ENCODE data around the gene MPPE1. TPM values are rescaled to one million over a fixed set of nuclear protein-coding genes. Genes with fewer than 3 reads are reported as not detected.

MPPE1 gene
- total RNA-seq, 1 experiment from 2014 or later: 18.0 TPM

- in situ Hi-C loops (cut with HindIII; ENCODE audit: low pct_unique_long_range_greater_than_20kb, low sequenced_read_pairs): no loop called here
- no peak for DNase-seq (ENCODE audit: low read depth)
Observed at GRCh38 chr18:11889284-11889683, 18.8 kb downstream of the MPPE1 start.

GRCh38 chr18:11888726-11889125, 19.4 kb downstream of the MPPE1 start:
- in situ Hi-C loops (cut with HindIII; ENCODE audit: low pct_unique_long_range_greater_than_20kb, low sequenced_read_pairs): no loop called here
- no peak for DNase-seq (ENCODE audit: low read depth)

- peak; percentile 61 for DNase-seq (ENCODE audit: low read depth)
- in situ Hi-C loops (cut with HindIII; ENCODE audit: low pct_unique_long_range_greater_than_20kb, low sequenced_read_pairs): no loop called here
Observed at GRCh38 chr18:11887328-11888128, 20.6 kb downstream of the MPPE1 start.

GRCh38 chr18:11886577-11887110, 21.5 kb downstream of the MPPE1 start:
- in situ Hi-C loops (cut with HindIII; ENCODE audit: low pct_unique_long_range_greater_than_20kb, low sequenced_read_pairs): no loop called here
- no peak for DNase-seq (ENCODE audit: low read depth)

GRCh38 chr18:11885278-11885947, 22.7 kb downstream of the MPPE1 start:
- no peak for DNase-seq (ENCODE audit: low read depth)

GRCh38 chr18:11884396-11885030, 23.6 kb downstream of the MPPE1 start:
- in situ Hi-C loops (cut with HindIII; ENCODE audit: low pct_unique_long_range_greater_than_20kb, low sequenced_read_pairs): no loop called here
- no peak for DNase-seq (ENCODE audit: low read depth)

More at GRCh38 chr18:11885278-11885947, 22.7 kb downstream of the MPPE1 start:
- in situ Hi-C loops (cut with HindIII; ENCODE audit: low pct_unique_long_range_greater_than_20kb, low sequenced_read_pairs): no loop called here

DNA sequence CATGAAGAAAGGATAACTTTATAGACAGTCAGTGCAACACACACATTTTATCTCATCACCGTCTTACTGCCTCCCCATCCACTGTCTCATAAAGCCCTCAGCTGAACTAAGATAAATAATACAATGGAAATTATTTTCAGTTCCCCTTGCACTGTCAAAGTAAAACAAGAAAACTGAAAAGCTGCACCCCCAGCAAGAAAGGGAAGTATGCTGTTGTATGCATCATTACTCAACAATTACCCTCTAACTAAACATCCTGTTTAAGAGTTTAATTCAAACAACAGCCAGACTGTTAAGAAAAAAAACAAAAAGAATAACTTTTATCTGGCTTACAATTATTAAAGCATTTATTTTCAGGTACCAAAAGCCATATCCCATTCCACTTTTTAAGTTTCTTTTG, 25.0 kb downstream of the MPPE1 start:
- DNase-seq (ENCODE audit: low read depth): no peak
- in situ Hi-C loops (cut with HindIII; ENCODE audit: low pct_unique_long_range_greater_than_20kb, low sequenced_read_pairs): no loop called here

GRCh38 chr18:11882636-11883035, 25.5 kb downstream of the MPPE1 start:
- in situ Hi-C loops (cut with HindIII; ENCODE audit: low pct_unique_long_range_greater_than_20kb, low sequenced_read_pairs): no loop called here

DNA sequence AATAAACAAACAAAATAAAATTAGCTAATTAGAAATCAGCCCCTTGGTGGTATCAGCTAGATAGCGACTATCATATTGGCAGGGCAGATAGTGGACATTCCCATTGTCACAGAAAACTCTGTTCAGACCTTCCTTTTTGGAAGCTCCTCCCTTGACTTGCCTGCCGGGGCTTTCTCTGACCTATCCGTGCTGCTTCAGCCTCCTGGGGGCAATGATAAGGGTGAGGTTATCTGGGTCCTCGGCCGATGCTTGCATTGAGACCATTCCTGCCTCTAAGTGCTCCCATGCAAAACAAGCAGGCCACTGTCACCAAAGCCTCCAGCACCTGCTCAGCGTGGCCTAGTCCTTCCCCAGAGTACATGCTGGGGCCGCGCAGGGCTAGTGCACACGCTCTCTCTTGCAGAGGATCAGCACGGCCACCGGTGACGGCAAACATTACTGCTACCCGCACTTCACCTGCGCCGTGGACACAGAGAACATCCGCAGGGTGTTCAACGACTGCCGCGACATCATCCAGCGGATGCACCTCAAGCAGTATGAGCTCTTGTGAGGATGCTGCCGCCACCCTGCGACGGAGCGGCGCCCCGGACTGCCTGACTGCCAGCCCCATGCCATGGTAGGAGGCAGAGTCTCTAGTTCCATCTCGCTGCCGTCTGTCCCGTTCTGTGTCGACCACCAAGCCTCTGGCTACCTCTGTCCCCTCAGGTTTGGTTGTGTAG, 27.4 kb downstream of the MPPE1 start:
- in situ Hi-C loops (cut with HindIII; ENCODE audit: low pct_unique_long_range_greater_than_20kb, low sequenced_read_pairs): no loop called here
- DNase-seq (ENCODE audit: low read depth): no peak

More at GRCh38 chr18:11882636-11883035, 25.5 kb downstream of the MPPE1 start:
- DNase-seq (ENCODE audit: low read depth): no peak

- in situ Hi-C loops (cut with HindIII; ENCODE audit: low pct_unique_long_range_greater_than_20kb, low sequenced_read_pairs): no loop called here
- no peak for DNase-seq (ENCODE audit: low read depth)
Observed at GRCh38 chr18:11877497-11878135, 30.5 kb downstream of the MPPE1 start.

DNA sequence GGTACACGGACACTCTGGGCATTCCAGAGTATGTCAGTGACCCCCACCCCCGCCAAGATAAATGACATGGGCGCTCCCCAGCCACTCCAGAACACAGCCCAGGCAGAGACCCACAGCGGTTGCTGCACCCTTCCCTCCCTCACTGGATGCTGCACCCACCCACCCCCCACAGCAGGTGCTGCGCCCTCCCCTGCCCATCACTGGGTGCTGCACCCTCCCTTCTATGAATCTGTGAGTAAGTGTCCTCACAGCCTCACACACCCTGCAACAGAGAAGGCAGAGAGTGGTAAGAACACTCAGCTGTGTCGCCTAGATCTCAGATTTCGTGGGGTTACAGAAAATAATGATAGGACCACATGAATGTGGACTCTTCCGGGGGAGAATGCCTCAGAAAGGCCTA, 33.4 kb downstream of the MPPE1 start:
- DNase-seq (ENCODE audit: low read depth): no peak
- in situ Hi-C loops (cut with HindIII; ENCODE audit: low pct_unique_long_range_greater_than_20kb, low sequenced_read_pairs): no loop called here

- in situ Hi-C loops (cut with HindIII; ENCODE audit: low pct_unique_long_range_greater_than_20kb, low sequenced_read_pairs): no loop called here
- DNase-seq (ENCODE audit: low read depth): no peak
Observed at GRCh38 chr18:11873670-11874340, 34.3 kb downstream of the MPPE1 start.

DNA sequence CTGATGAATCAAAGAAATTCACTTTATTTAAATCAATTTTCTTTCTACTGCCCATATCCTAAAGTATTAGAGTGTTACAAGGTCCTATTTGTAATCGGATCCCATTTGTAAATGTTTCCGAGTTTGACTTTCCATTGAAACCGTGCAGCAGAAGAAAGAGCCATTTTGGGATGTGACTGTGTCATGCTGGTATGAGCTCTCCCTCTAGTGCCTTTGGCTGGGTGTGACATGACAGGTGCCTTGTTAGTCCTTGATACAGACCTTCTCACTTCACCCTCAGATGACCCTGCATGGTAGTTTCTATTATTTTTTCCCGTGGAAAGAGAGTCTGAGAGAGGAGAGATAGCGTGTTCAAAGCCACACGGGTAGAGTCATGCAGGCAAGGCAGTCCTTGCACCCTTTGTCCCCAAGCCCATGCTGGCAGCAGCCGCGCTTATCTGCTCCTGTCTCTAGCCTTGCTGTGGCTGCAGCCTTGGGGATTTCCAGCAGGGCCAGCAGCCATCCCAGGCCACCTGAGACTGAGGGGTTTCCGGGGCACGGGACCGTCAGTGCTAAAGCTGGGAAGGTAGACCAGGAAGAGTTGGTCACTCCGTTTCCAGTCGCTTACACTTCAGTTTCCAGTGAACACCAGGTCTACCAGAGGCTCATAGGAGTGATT, 35.5 kb downstream of the MPPE1 start:
- no peak for DNase-seq (ENCODE audit: low read depth)
- in situ Hi-C loops (cut with HindIII; ENCODE audit: low pct_unique_long_range_greater_than_20kb, low sequenced_read_pairs): no loop called here

- in situ Hi-C loops (cut with HindIII; ENCODE audit: low pct_unique_long_range_greater_than_20kb, low sequenced_read_pairs): no loop called here
- no peak for DNase-seq (ENCODE audit: low read depth)
Observed at GRCh38 chr18:11871501-11871900, 36.6 kb downstream of the MPPE1 start.

DNA sequence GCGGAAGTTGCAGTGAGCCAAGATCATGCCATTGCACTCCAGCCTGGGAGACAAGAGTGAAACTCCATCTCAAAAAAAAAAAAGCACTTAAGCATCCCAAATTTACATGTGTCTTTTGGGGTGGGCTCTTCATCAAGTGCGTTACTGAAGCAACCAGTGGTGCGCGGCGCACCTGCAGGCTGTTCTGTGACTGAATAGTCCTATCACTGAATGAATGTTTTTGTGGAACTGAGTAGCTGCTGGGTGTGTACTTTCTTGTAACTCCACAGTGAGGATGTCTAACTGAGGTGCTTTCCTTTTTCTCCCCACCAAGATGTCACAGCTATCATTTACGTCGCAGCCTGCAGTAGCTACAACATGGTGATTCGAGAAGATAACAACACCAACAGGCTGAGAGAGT, 39.9 kb downstream of the MPPE1 start:
- no peak for DNase-seq (ENCODE audit: low read depth)
- in situ Hi-C loops (cut with HindIII; ENCODE audit: low pct_unique_long_range_greater_than_20kb, low sequenced_read_pairs): no loop called here

GRCh38 chr18:11866764-11867163, 41.4 kb downstream of the MPPE1 start:
- in situ Hi-C loops (cut with HindIII; ENCODE audit: low pct_unique_long_range_greater_than_20kb, low sequenced_read_pairs): no loop called here
- no peak for DNase-seq (ENCODE audit: low read depth)

DNA sequence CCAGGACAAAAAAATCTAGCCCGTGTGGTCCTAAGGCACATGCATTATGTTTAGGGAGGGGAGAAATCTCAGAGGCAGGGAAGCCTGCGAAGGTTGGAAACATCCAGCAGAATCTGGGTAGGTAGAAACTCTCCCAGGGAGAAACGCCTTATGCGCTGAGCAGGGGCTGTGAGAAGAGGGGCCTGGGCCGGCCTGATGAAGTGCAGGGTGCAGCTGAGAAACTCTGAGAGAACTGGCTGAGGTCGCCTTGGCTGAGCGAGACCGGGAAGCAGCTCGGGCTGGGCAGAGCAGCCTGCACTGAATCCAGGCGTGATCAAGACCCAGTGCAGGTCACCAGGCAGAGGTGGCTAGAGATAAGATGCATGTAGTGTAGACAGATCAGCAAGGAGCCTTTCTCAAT, 41.8 kb downstream of the MPPE1 start:
- in situ Hi-C loops (cut with HindIII; ENCODE audit: low pct_unique_long_range_greater_than_20kb, low sequenced_read_pairs): no loop called here
- DNase-seq (ENCODE audit: low read depth): no peak

Data from Caki2 (cell line).